ENCODE measurements around the gene ZBTB11.

- no peak for TF ChIP-seq POLR2A (IDR thresholded peaks at IDR 0.05)
- TF ChIP-seq, protein P1, sequence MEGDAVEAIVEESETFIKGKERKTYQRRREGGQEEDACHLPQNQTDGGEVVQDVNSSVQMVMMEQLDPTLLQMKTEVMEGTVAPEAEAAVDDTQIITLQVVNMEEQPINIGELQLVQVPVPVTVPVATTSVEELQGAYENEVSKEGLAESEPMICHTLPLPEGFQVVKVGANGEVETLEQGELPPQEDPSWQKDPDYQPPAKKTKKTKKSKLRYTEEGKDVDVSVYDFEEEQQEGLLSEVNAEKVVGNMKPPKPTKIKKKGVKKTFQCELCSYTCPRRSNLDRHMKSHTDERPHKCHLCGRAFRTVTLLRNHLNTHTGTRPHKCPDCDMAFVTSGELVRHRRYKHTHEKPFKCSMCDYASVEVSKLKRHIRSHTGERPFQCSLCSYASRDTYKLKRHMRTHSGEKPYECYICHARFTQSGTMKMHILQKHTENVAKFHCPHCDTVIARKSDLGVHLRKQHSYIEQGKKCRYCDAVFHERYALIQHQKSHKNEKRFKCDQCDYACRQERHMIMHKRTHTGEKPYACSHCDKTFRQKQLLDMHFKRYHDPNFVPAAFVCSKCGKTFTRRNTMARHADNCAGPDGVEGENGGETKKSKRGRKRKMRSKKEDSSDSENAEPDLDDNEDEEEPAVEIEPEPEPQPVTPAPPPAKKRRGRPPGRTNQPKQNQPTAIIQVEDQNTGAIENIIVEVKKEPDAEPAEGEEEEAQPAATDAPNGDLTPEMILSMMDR (IDR thresholded peaks at IDR 0.05), result no peak
Observed at GRCh38 chr3:101701696-101702634, 25.0 kb upstream of the ZBTB11 start.
